ENCODE data around the gene CD59.
"Not testable (repeated sequence)": the region's sequence is repeated elsewhere in the genome, so short reads cannot be mapped to it uniquely, and the experiment has no call there.

The CD59 gene

DNA sequence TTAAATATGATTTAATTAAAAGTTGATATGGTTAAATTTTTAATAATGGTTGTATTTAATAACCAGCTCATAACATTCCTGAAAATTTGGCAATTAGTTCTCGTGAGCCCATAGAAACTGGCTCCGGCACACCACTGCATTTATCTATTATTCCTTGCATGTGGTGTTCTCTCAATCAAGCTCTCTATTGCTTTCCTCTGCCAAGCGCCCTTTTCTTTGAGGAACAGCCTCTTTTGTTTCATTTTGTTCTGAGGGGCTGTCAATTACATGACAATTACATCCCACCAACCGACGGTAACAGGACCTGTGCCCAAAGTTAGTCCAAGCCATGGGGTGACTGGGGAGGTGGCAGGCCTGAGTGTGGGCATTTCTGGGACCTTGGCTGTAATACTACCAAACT, 43.7 kb downstream of the CD59 start:
- DNase-seq (ENCODE audit: low read depth), result no peak

DNA sequence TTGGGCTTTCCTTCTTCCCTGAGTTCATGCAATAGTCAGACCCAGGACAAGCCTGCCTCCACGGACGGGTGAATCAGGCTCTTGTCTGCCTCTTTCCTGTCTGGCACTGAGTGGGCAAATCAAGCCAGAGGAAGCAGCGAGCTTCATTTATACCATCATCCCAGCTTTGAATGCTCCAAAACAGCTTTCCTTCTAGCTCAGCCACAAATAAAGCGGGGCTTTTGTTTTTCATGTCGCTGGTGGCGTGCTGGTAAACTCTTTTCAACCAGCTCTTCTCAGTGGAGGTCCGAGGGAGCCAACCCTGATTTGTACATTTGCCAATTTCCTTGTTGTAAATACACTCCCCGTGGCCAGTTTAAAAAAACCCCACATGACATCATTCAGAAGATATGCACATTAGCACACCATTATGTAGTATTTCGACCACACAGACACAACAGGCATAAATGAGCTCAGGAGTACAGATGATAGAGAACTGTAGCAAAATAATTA, 44.2 kb downstream of the CD59 start:
- DNase-seq (ENCODE audit: low read depth), result no peak

- DNase-seq (ENCODE audit: low read depth), result no peak
Observed at GRCh38 chr11:33691066-33691864, 45.0 kb downstream of the CD59 start.

DNA sequence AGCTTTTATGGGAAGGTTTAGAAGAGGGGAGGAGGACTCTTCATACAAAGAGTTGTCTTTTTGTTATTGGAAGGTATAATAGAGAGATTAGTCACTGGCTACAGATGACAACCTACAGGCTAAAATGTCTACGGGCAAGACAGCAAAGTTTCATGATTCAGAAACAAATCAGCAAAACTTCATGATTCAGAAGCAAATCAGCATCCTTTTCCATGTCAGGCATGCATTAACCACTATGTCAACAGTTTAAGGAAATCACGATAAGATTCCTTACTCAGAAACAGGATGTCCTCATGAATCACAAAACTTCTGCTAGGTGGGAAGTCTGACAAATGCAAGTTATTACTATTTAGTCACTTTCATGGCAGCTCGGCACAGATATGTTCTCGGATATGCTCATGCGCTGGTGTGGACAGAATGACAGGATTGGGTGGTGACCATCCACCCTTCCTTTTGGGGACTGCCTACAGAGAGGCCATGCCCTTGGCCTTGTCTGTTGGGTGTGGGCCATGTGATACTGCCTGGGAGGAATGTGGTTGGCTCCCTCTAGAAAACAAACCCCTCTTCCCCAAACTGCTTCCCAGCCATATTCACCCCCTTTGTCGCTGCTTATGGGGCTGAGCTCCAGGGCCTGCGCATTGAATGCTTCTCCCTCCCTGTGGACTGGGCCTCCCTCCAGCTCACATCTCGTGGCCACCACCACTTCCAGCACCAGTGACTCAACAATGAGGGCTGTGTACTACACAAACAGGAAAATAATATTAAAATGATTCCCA, 45.7 kb downstream of the CD59 start:
- DNase-seq (ENCODE audit: low read depth), result peak; percentile 8

DNA sequence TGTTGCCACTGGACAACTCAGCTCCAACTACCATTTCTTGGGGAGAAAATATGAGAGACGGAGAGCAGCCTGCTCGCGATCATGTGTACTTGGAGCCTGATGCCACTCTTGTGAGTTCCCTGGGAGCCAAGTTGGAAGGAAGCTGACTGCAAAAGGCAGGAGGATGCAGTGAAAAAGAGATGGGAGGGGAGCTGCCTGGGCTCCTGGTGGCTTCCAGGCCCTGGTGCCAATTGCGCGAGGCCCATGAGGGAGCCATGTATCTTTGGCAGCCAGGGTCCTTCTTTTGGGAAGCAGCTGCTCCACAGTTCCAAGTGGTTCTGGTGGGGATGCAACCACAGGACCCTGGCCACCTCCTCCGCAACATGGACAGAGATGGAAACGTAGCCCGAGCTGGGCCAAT, 46.7 kb downstream of the CD59 start:
- no peak for DNase-seq (ENCODE audit: low read depth)

DNA sequence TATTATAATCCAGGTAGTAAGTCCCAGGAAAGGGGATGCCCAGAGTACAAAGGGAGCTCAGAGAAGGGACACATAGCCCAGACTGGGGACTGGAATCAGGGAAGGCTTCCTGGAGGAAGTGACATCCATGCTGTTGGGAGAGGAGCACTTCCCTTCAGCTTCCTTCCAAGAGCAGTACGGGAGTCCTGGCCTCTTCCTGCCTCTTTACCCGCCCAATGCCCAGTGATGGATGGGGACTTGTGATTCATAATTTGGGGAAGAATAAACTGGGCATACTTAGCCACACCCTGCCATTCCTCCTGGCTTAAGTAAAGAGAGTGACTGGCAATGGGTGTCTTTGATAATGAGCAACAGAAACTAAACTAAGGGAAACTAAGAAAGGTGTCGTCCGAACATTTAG, 47.1 kb downstream of the CD59 start:
- DNase-seq (ENCODE audit: low read depth), result no peak

DNA sequence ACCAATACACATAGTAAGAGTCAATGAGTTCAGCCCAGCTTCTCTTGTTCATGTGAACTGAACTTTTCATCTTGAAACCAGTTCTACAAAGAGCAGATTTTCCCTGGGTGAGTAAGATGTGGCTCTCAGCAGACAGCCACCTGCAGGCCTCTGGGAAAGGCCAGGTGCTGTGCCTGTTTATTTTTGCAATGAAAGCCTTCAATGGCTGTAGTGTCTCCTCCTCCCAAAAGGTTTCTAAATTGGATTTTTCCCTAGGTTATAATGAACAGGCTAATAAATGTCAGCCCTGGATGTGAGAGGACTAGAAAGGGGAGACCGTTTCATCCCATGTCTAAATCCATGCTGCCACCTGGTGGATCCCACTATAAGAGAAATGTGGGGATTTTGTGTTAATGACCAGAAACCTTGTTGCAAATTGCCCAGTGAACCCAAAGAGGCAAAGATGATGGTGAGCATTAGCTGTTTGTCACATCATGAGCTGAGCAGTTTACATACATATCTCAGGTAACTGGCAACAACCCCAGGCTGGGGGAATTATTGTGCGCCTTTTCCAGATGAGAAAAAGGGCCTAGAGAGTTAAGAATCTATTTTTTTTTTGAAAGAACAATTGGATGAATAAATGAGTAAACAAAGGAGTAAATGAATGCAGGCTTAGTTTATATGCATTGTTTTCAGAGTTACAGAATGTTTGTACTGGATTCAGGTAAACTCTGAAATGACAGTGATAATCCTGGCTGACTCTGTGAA, 48.3 kb downstream of the CD59 start:
- DNase-seq (ENCODE audit: low read depth), result no peak

DNA sequence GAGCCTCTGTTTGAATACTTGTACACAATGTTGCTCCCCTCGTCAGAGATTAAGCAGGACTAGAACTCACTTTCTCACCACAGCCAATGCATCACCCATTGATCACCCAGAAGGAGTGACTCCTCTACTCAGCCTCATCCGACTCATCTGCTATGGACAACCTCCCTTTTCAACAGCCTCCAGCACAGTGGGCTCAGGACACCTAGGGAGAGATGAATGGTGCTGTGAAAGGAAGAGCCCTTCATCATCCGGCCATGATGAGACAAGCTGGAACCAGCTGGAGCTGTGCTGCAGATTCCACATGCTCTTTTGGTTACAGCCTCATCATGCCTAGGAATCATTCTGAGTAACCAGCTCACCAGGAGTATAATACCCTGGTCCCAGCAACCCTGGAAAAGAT, 51.1 kb downstream of the CD59 start:
- DNase-seq (ENCODE audit: low read depth), result no peak

- DNase-seq (ENCODE audit: low read depth), result no peak
Observed at GRCh38 chr11:33684003-33684706, 52.1 kb downstream of the CD59 start.

DNA sequence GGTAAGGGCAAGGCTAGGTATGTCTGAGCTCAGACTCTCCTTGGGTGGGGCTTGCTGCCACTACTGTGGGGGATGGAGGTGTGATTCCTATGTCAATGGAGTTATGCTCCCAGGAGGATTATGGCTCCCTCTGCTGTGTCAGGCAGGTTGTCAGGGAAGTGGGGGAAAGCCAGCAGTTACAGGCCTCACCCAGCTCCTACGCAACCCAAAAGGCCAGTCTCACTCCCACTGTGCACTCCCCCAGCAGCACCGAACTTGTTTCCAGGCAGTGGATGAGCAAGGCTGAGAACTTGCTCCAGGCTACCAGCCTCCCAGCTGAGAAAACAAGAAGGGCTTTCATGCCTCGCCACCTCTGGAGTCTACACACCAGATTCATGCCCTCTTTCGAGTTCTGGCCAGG, 53.8 kb downstream of the CD59 start:
- DNase-seq (ENCODE audit: low read depth), result no peak

DNA sequence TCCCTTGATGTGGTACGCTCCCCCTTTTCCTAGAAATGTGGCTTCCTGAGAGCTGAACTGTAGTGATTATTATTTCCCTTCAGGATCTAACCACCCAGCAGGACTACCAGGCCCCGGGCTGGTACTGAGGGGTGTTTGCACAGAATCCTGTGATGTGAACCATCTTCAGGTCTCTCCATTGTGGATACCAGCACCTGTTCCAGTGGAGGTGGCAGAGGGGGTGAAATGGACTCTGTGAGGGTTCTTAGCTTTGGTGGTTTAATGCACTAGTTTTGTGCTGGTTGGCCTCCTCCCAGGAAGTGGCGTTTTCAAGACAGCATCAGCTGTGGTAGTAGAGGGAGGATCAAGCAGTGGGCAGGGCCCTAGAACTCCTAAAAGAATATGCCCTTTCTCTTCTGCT, 54.2 kb downstream of the CD59 start:
- DNase-seq (ENCODE audit: low read depth), result no peak

- DNase-seq (ENCODE audit: low read depth), result not testable (repeated sequence)
Observed at GRCh38 chr11:33678616-33679015, 57.6 kb downstream of the CD59 start.

- DNase-seq (ENCODE audit: low read depth), result no peak
Observed at GRCh38 chr11:33674035-33674814, 62.0 kb downstream of the CD59 start.

- DNase-seq (ENCODE audit: low read depth), result no peak
Observed at GRCh38 chr11:33672273-33672672, 64.0 kb downstream of the CD59 start.

GRCh38 chr11:33670250-33671011, 65.8 kb downstream of the CD59 start:
- no peak for DNase-seq (ENCODE audit: low read depth)

GRCh38 chr11:33669598-33670249, 66.5 kb downstream of the CD59 start:
- DNase-seq (ENCODE audit: low read depth), result no peak

- DNase-seq (ENCODE audit: low read depth), result no peak
Observed at GRCh38 chr11:33668951-33669596, 67.1 kb downstream of the CD59 start.

GRCh38 chr11:33668468-33668825, 67.8 kb downstream of the CD59 start:
- no peak for DNase-seq (ENCODE audit: low read depth)

DNA sequence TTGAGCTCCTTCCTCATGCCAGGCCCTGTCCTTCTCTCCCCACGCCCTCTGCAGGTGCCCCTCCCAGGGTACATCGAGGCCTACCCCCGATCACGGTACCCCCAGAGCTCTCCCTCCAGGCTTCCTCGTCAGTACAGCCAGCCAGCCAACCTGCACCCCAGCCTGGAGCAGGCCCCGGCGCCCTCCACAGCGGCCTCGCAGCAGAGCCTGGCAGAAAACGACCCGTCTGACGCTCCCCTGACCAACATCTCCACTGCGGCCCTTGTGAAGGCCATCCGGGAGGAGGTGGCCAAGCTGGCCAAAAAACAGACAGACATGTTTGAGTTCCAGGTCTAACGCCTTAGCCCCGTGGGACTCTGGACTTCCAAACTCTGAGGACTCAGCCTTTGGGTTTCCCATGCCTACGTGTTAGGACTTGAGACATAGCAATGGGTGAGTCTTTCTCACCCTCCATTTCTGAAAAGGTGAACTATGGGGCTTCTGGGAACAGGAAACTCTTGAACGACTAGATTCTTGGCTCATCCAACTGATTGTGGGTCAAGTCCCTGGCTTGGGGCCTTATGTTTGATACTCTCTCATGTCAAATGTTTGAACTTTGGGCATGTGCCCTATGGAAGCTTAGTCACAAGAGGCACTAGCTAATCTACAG, 68.3 kb downstream of the CD59 start:
- DNase-seq (ENCODE audit: low read depth), result no peak

All from activated T-cell treated with anti-CD3 and anti-CD28 coated beads for 48 hours (primary cell).